GM19452 (cell line): Measurements from ENCODE around the gene DNAJC22.
"Not testable (repeated sequence)": the region's sequence is repeated elsewhere in the genome, so short reads cannot be mapped to it uniquely, and the experiment has no call there.

Experiments
- ATAC-seq: cut with Tn5 transposase; IDR thresholded peaks from one replicate; pipeline ENCODE4 v1.9.1; 2021; ENCODE audit not compliant: unreplicated experiment

The DNAJC22 gene

GRCh38 chr12:49330631-49331379 lies 15.9 kb upstream of the DNAJC22 start:
- ATAC-seq, result no peak

GRCh38 chr12:49331380-49332222 lies 15.1 kb upstream of the DNAJC22 start:
- ATAC-seq, result no peak

DNA sequence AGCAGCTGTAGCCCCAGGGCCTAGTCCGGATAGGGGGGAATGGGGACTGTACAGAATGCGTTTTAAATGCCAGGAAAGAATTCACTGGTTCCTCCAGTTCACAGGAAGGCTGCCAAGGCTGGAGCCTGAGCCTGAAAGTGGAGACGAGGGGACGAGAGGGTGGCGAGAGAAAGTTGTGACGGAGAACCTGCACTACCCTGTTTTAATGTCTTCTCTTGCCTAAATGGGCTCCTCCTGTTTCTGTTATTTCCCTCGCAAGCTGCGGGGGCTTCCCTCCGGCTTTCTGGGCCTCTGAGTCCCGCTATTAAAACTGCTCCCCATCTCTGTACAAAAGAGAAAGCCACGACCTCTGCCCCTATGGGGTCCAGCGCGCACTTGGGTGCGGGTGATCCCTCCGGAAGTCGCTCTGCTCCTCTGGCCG lies 14.2 kb upstream of the DNAJC22 start:
- ATAC-seq, result no peak

DNA sequence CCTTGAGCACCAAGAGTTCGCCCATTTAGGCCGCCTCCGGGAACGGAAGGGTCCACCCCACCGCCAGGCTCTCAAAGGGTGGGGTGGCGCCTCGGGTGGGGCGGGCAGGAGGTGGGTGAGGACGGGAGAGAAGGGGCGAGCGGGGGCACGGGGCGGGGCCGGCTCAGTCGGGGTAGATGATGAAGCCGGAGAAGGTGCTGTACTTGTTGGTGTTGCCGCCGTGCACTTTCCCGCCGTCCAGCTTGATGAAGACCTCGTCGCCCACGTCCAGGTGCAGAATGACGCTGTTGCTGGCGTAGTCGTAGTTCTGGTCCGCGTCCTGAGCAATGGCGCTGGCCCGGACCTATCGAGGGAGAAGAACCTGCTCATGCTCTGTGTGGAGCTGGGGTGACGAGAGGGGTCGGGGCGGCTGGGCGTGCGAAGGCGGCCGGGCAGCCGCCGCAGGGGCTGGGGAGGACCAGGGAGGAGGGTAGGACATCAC lies 13.8 kb upstream of the DNAJC22 start:
- no peak for ATAC-seq

- ATAC-seq, result not testable (repeated sequence)
Measured at GRCh38 chr12:49333778-49334177, 12.9 kb upstream of the DNAJC22 start.

DNA sequence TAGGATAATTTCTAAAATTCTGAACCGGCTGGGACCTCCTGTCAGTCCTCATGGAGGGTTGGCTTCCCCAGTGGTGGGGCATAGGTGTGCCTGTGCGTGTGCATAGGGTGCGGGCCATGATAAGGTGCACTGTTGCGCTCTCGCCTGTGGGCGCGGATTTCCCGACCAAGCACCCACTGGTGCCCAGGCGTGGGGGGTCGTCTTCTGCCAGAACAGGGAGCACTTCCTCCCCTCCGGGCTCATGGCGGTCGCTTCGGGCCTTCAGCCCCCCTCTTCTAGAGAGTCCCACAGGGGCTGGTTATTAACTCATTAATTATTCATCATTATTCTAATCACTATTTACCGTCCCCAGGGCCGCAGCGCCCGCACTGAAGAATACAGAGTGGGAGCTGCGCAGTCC lies 12.5 kb upstream of the DNAJC22 start:
- ATAC-seq, result no peak

- ATAC-seq, result no peak
Measured at GRCh38 chr12:49334681-49335080, 12.0 kb upstream of the DNAJC22 start.

DNA sequence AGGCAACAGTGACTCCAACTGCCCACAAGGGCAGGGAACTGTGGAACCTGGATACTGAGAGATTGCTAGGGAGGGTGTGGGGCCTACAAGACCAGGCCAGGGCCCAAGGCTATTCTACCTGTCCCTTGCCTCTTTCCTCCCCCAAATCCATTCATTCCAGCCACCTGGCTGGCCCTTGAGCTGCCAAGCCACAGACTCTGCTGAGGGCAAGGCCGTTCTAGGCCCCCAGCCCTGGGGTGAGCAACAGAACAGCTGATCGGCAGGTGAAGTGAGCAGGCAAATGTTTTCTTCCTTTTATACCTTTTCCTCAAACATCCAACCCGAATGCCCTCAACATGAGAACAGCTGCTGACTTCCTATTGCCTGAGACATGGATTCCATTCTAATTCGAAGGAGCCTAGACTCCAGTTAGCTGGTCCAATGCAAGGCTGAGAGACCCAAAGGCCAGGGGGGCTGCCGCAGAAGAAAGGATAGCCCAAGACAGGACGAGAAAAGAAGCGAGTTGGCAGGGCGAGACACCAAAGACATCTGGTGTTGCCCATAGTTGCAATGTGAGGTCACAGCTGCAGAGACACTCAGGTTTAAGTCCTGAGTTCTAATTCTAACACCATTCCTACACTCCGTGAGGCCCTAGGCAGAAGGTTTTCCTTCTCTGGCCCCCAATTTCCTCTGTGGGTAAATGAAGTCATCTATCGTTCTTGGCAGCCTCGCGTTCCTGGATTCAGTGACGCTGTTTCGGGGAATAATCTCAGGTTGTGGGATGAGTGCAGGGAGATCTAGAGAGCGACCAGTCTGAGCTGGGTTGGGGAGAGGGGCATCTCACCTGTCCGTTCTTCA lies 11.4 kb upstream of the DNAJC22 start:
- no peak for ATAC-seq

DNA sequence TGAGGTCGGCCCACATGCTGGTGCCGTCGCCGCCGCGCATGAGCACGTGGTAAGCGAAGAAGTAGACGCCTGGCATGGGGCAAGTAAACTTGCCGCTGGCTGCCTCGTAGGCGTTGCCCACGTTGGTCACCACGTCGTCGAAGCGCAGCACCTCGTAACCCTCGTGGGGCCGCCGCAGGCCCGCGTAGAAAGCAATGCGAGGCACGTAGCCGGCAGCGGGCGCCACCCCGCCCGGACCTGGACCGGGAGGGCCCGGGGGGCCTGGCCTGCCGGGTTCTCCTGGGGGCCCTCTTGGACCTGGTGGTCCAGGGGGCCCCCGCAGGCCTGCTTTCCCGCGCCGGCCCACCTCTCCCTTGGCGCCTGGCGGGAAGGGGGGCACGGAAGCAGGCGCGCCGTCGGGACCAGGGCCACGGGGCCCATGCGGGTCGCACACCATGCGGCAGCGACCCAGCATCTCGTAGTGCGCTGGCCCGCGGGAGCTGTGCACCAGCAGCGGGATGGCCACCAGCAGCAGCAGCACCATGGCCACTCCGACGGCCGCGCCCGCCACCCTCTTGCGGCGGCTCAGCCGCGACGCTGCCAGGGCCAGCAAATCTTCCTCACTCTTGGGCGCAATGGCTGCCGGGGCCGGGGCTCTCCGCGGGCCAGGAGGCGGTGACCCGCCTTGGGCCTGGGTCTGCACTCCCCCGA lies 10.6 kb upstream of the DNAJC22 start:
- ATAC-seq, result no peak

DNA sequence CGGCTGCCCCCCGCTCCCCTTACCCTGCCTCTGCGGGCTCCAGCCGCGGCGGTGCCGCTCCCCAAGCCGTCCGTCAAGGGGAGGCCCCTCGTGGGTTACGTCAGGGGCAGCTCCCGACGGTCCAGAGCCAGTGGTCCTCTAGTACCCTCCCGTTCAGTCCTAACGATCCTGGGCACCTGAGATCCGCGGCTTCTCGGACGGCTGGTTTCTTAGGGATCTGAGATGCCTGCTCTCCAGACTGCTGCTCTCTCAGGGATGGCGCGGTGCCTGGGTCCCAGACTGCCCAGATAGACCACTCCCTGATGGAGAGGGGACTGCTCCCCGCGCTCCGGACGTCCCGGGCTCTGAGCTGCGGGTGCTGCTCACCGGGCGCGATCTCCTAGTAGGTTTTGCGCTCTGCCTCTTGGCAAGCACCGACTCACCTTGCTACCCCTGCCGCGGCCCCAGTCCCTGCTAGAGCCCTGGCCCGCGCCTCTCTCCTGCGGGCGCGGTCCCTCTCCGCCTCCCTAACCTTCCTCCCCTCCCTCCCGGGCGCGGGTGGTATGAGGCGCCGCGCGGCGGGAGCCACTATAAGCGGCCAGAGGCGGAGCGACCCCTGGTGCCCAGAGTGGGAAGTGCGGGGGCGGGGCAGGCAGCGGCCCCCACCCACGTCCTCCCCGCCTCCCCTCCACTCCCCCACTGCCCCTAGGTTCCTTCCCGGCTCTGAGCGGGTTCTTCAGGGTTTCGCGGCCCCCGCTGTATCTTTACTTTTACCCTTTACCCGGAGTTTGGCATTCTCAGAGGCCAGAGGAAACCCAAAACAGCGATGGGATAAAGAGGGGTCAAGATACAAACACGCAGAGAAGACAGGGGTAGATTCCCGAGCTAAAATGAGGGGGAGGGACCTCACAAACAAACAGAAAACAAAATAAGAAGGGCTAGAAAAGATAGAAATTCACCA lies 9.8 kb upstream of the DNAJC22 start, which contains the start of gene C1QL4:
Gene C1QL4 (minus strand): TSS at position 544 of the 940 bp plus-strand sequence. CDS start 711 bp downstream, outside the sequence.
- ATAC-seq, result no peak

DNA sequence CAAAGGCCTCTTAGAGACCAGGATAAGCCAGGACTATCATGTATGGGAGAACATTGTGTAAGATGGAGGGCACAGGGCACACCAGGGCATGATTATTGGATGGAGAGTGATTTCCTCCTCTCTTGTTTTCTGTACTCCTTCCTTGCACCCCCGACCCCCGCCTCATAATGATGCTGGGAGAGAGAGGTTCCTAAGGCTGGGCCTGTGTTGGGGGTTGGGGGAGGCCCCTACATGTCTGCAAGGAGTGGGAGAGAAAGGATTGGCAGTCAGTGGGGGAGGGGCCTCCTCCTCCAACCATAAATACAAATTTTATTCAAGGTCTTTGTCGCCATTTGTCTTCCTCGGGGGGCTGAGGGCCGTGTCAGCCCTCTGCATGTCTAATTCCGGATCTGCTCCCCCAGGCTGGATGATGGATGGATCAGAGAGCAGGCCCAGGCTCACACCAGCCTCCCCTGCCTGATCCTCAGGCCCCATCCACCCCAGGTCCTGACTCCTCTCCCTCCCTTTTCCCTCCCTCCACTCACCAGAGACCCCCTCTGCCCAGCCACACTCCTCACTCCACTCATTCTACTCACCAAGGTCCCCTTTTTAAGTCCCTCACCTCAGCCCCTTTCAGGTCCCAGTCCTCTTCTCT lies 7.7 kb upstream of the DNAJC22 start:
- ATAC-seq, result no peak

- ATAC-seq, result no peak
Measured at GRCh38 chr12:49339464-49339861, 7.2 kb upstream of the DNAJC22 start.

DNA sequence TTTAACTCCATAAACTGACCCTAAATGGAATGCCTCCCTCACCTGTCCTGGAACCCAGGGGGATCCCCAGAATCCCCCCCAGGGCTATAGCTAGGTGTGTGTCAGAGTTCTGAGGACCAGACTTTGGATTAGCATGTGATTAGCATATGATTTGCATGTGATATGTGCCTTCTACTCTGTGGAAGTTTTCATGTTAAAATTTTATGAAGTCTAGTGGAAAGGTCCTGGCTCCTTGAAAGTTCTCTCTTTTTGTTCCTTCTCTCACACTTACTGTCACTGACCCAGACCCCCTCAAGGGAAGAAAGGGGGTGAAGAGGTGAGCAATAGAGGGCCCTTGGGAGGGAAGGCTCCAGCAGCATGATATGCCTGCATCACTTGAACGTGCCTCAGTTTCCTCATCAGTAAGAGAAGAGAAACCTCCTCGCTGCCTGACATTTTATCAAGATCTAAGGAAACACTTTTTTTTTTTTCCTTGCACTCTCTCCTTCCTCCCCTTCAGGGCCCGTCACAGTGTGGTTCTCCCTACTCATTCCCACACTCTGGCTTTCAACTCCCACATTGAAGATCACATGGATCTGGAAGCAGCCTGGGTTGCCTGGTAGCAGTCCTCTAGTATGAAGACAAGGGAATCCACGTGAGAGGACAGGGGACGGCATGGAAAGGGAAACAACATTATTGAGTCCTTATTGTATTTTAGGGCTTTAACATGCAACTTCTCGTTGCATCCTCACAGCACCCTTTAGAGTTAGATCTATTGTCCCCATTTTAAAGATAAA lies 6.4 kb upstream of the DNAJC22 start:
- no peak for ATAC-seq

DNA sequence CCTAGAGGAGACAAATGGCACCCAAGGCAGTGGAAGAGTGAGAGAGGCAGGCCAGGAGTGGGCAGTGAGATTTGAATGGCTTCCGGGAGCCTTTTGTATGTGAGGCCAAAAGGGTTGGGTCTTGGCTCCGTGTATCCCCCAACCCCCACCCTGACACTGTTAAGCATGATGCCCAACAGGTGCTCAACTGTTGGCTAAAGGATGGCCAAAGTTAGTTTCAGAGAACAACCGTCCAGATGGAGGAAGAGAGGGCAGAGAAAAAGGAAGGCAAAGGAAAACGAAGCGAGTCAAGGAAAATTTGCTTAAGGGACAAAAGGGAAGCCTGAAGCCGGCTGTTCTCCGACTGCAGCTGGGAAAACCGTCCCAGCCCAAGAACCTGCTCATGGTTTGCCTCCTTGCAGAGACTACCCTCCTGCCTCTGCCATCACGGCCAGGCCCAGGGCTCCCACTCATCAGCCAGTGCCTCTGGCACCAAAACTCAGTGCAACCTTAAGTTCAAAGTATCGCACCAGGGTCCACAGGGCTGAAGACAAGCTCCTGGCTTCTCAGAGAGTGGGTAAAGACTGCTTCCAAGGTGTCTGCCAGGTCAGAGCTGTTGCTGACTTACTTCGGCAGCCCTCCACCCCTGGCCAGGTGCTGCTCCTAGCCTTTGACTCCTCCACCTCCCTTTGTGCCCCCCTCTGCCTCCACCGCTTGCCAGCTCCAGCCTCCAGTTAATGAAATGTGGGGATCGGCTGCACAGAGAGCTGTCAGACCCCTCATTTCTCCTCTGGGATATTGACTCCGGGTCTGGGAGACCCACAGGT lies 5.5 kb upstream of the DNAJC22 start:
- ATAC-seq, result no peak

DNA sequence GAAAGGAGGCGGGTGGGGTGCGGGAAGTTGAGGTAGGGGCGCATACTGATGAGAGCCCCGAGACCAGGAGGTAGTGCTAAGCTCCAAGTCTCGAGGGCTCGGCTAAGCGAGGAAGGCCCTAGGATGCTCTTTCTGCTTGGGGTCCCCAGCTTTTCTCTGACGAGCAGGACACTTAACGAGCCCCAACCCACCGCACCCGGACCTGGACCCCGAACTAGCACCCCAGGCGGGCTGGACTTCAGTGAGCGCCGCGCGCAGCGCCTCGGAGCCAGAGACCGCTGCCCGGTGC lies 5.0 kb upstream of the DNAJC22 start:
- ATAC-seq, result no peak

- peak; percentile 58 for ATAC-seq
Measured at GRCh38 chr12:49342066-49342913, 4.4 kb upstream of the DNAJC22 start.
